DOHH2 (cell line): ENCODE data around the gene C4orf17.
"Not testable (repeated sequence)": the region's sequence is repeated elsewhere in the genome, so short reads cannot be mapped to it uniquely, and the experiment has no call there.

Experiments used
- H3F3A ChIP-seq: fragments of 200-600 bp; sonication (generic), shearing (Covaris generic); 2 replicates; pipeline ENCODE4 v1.6.0; 2016; ENCODE audit warnings: antibody characterized with exemption, mild to moderate bottlenecking; ENCODE audit not compliant: control insufficient read depth, insufficient read depth
- H3K27ac ChIP-seq: fragments of 200-600 bp; sonication (generic); 2 replicates; pipeline ENCODE4 v1.5.1; 2014; ENCODE audit warnings: low read depth, mild to moderate bottlenecking, low read length, moderate library complexity
- H3K27me3 ChIP-seq: fragments of 200-600 bp; sonication (generic); 2 replicates; pipeline ENCODE4 v1.6.1; 2014; ENCODE audit warnings: mild to moderate bottlenecking, low read length, mixed read lengths; ENCODE audit not compliant: control insufficient read depth
- H3K36me3 ChIP-seq: fragments of 200-600 bp; sonication (generic); 2 replicates; pipeline ENCODE4 v1.6.1; 2014; ENCODE audit warnings: mild to moderate bottlenecking, low read length, moderate library complexity, mixed read lengths; ENCODE audit not compliant: control insufficient read depth
- H3K4me1 ChIP-seq: fragments of 200-600 bp; sonication (generic); 2 replicates; pipeline ENCODE4 v1.6.1; 2014; ENCODE audit warnings: mild to moderate bottlenecking, low read length, mixed read lengths; ENCODE audit not compliant: control insufficient read depth
- H3K4me2 ChIP-seq: fragments of 200-600 bp; sonication (generic); 2 replicates; pipeline ENCODE4 v1.6.0; 2014; ENCODE audit warnings: mild to moderate bottlenecking, low read length, moderate library complexity
- H3K4me3 ChIP-seq: fragments of 200-600 bp; sonication (generic); 2 replicates; pipeline ENCODE4 v1.5.1; 2014; ENCODE audit warnings: mild to moderate bottlenecking, low read length, mixed read lengths
- H3K79me2 ChIP-seq: fragments of 200-600 bp; sonication (generic); 2 replicates; pipeline ENCODE4 v1.6.1; 2014; ENCODE audit warnings: mild to moderate bottlenecking, low read length, mixed read lengths; ENCODE audit not compliant: control insufficient read depth
- H3K9me2 ChIP-seq: fragments of 200-600 bp; sonication (generic); replicated peaks from 2 replicates; pipeline ENCODE4 v1.6.1; 2014; ENCODE audit warnings: mild to moderate bottlenecking, low read length, mixed read lengths; ENCODE audit not compliant: control insufficient read depth
- H3K9me3 ChIP-seq: fragments of 200-600 bp; sonication (generic); 2 replicates; pipeline ENCODE4 v1.6.1; 2014; ENCODE audit warnings: antibody characterized with exemption, low read length, mixed read lengths; ENCODE audit not compliant: control insufficient read depth, insufficient read depth
- H4K20me1 ChIP-seq: fragments of 200-600 bp; sonication (generic); 2 replicates; pipeline ENCODE4 v1.6.0; 2014; ENCODE audit warnings: low read depth, mild to moderate bottlenecking, antibody characterized with exemption, low read length, moderate library complexity; ENCODE audit not compliant: control insufficient read depth, insufficient read depth
- EZH2phosphoT487 ChIP-seq: fragments of 200-600 bp; sonication (generic); IDR thresholded peaks from 2 replicates; pipeline ENCODE4 v1.6.1; 2017; ENCODE audit warnings: borderline replicate concordance, mild to moderate bottlenecking, antibody characterized with exemption, low read length, moderate library complexity, mixed read lengths
- TF ChIP-seq, protein P1 (sequence below): fragments of 200-600 bp; sonication (generic); IDR thresholded peaks from one replicate; pipeline ENCODE4 v1.5.1; 2014; ENCODE audit warnings: antibody characterized with exemption, mild to moderate bottlenecking, low read depth, low read length; ENCODE audit not compliant: poor library complexity, severe bottlenecking

C4orf17 gene

DNA sequence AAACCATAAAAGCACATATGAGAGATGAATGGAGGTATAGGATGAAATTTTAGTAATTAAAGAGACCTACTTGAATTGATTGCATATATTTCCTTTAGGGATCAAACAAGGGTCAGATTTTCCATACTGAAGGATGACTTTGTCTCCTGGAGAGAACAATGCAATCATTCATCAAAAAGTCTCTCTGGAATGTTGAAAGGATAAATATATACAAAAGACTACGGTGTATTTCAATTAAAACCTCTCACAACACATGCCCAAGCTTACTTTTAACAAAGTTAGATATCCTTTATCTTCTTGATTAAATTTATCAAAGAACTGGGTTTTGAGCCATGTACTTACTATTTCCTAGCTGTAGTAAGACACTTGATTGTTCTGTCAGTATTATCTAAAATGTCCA is 38.9 kb upstream of the C4orf17 start:
- TF ChIP-seq EZH2phosphoT487 = no peak
- TF ChIP-seq, protein P1, sequence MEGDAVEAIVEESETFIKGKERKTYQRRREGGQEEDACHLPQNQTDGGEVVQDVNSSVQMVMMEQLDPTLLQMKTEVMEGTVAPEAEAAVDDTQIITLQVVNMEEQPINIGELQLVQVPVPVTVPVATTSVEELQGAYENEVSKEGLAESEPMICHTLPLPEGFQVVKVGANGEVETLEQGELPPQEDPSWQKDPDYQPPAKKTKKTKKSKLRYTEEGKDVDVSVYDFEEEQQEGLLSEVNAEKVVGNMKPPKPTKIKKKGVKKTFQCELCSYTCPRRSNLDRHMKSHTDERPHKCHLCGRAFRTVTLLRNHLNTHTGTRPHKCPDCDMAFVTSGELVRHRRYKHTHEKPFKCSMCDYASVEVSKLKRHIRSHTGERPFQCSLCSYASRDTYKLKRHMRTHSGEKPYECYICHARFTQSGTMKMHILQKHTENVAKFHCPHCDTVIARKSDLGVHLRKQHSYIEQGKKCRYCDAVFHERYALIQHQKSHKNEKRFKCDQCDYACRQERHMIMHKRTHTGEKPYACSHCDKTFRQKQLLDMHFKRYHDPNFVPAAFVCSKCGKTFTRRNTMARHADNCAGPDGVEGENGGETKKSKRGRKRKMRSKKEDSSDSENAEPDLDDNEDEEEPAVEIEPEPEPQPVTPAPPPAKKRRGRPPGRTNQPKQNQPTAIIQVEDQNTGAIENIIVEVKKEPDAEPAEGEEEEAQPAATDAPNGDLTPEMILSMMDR = no peak
- Histone ChIP-seq H3K4me2 (no peak overlapping the region), H3K9me3 (no peaks in the 10 kb centered on the region), H3K9me2 (no peaks in the 10 kb centered on the region), H3K36me3 (no peaks in the 10 kb centered on the region), H3K4me3 (no peak overlapping the region), H3F3A (no peaks in the 10 kb centered on the region), H3K27ac (no peak overlapping the region), H3K27me3 (no peaks in the 10 kb centered on the region), H4K20me1 (no peaks in the 10 kb centered on the region), H3K4me1 (no peaks in the 10 kb centered on the region), H3K79me2 (no peaks in the 10 kb centered on the region)

DNA sequence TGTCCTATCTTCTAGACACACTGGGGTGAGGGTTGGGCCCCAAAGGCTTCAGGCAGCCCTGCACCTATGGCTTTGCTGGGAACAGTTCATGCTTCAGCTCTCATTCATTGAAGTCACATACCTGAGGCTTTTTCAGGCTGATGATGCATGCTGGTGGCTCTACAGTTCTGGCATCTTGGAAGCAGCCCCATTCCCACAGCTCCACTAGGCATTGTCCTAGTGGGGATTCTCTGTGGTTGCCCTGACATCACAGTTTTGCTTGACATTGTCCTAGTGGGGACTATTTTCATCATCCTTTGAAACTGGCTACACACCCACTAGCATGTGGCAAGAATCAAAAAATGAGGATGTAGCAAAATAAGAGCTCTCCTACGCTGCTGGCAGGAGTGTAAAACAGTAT is 37.7 kb upstream of the C4orf17 start:
- Histone ChIP-seq H3K79me2 (no peaks in the 10 kb centered on the region), H3F3A (no peaks in the 10 kb centered on the region), H3K9me3 (no peaks in the 10 kb centered on the region), H3K4me1 (no peaks in the 10 kb centered on the region), H3K27ac (no peak overlapping the region), H3K27me3 (no peaks in the 10 kb centered on the region), H3K36me3 (no peaks in the 10 kb centered on the region), H4K20me1 (no peaks in the 10 kb centered on the region), H3K9me2 (no peaks in the 10 kb centered on the region), H3K4me2 (no peak overlapping the region), H3K4me3 (no peak overlapping the region)
- TF ChIP-seq, protein P1 = no peak
- no peak for TF ChIP-seq EZH2phosphoT487

DNA sequence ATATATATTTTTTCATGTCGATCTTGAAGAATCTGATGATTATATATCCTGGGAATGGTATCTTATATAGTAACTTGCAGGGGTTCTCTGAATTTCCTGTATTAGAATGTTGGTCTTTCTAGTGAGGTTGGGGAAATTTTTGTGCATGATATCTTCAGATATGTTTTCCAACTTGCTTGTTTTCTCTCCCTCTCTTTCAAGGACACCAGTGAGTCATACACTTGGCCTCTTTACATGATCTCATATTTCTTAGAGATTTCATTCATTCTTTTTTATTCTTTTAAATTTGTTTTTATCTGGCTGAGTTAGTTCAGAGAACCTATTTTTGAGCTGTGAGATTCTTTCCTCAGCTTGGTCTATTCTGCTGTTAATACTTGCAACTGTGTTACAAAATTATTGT is 27.2 kb upstream of the C4orf17 start:
- no peak for TF ChIP-seq EZH2phosphoT487
- TF ChIP-seq, protein P1 = no peak
- no peaks in the 10 kb centered on the region for H3F3A ChIP-seq
- no peak overlapping the region for H3K4me2 ChIP-seq
- H3K79me2 ChIP-seq = no peaks in the 10 kb centered on the region
- H3K4me3 ChIP-seq = no peak overlapping the region
- no peaks in the 10 kb centered on the region for H3K27me3 ChIP-seq
- peaks cover 9% of the 10 kb centered on the region; the same call in 1 of the 2 replicates for H3K9me3 ChIP-seq
- no peaks in the 10 kb centered on the region for H3K36me3 ChIP-seq
- no peak overlapping the region for H3K27ac ChIP-seq
- no peaks in the 10 kb centered on the region for H4K20me1 ChIP-seq
- H3K4me1 ChIP-seq = no peaks in the 10 kb centered on the region
- no peaks in the 10 kb centered on the region for H3K9me2 ChIP-seq

DNA sequence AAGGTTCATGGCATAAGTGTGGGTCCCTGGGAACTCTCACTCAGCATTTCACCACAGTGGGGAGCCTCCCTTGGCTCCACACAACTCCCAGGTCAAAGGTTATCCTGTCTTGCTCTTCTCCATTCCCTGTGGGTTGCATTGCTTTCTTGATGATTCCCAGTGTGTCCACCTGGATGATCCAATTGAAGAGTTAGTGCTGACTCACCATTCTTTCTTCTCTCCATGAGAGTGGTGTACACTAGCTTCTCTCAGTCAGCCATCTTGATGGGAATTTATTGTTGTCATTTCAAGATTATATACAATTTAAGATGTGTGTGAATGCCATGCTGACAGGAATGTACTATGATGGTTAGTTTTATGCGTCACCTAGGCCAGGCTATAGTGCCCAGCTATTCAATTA is 25.6 kb upstream of the C4orf17 start:
- no peak overlapping the region for H3K4me3 ChIP-seq
- no peaks in the 10 kb centered on the region for H3K27me3 ChIP-seq
- no peaks in the 10 kb centered on the region for H3K79me2 ChIP-seq
- TF ChIP-seq EZH2phosphoT487 = no peak
- TF ChIP-seq, protein P1 = no peak
- H3K9me3 ChIP-seq = peaks cover 9% of the 10 kb centered on the region; the same call in 1 of the 2 replicates
- no peak overlapping the region for H3K4me2 ChIP-seq
- H3K4me1 ChIP-seq = no peaks in the 10 kb centered on the region
- H3K9me2 ChIP-seq = no peaks in the 10 kb centered on the region
- no peaks in the 10 kb centered on the region for H3F3A ChIP-seq
- no peaks in the 10 kb centered on the region for H4K20me1 ChIP-seq
- no peak overlapping the region for H3K27ac ChIP-seq
- H3K36me3 ChIP-seq = no peaks in the 10 kb centered on the region

DNA sequence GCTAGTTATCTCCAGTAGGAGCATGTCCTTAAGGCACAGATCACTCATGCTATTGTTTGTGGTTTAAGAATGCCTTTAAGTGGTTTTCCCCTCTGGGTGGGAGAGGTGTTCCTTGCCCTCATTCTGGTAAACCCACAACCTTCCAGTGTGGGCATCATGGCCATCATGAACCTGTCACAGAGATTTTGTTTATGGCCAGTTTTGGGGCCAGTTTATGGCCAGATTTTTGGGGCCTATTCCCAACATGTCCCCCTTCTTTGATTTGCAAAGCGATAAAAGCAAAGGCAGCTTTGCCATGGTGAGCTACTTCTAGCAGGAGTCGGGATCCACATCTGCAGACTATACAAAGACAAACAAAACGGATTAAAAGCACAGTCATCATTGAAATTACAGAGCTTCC is 24.2 kb upstream of the C4orf17 start:
- not testable (repeated sequence) for H3K4me3 ChIP-seq, H3K79me2 ChIP-seq, H3F3A ChIP-seq, H3K9me3 ChIP-seq, H3K27ac ChIP-seq, H3K4me2 ChIP-seq, H3K36me3 ChIP-seq, H3K9me2 ChIP-seq, H3K4me1 ChIP-seq, H3K27me3 ChIP-seq, H4K20me1 ChIP-seq
